ENCODE results near the gene RNMT.

RNMT gene

GRCh38 chr18:13811993-13812392 is 85.5 kb downstream of the RNMT start:
- no peak for DNase-seq (ENCODE audit: low spot score)

GRCh38 chr18:13813271-13813849 is 86.9 kb downstream of the RNMT start:
- DNase-seq (ENCODE audit: low spot score), result peak; percentile 52

All from kidney capillary endothelial cell (primary cell).